K562 (cell line): ENCODE results near the gene RNF138. TPM values are rescaled to one million over a fixed set of nuclear protein-coding genes. Genes with fewer than 3 reads are reported as not detected.

Experiments
- ATAC-seq: fragments of 200-7000 bp; cut with Tn5 transposase; 3 replicates; pipeline ENCODE4 v1.9.1; 2020; ENCODE audit warnings: moderate library complexity
- BruUV-seq: library from RNA; stranded (reverse); fragments of 400-500 nt; replicated peaks from 2 replicates; lab custom pipeline; 2021; lab: Mats Ljungman, UMichigan
- CTCF ChIA-PET: fragments of 300-600 bp; formaldehyde crosslinking; extraction: SDS; loops from one replicate; lab custom pipeline; 2021; ENCODE audit warnings: low intra/inter-chr PET ratio; lab: Yijun Ruan, JAX
- POLR2A ChIA-PET: fragments of 300-600, 350-650 bp; sonication (Branson Sonifier 250); formaldehyde crosslinking; extraction: SDS; loops from one replicate; lab custom pipeline; 2021; ENCODE audit warnings: antibody characterized with exemption, inconsistent platforms; lab: Yijun Ruan, JAX
- DNase-seq, 4 experiments: peaks; one replicate each; pipeline versions ENCODE4 v3.0.0 to v3.0.0-alpha.2; 2011 to 2018; ENCODE audit warnings: low spot score in 3 of 4, mixed read lengths in 3 of 4; ENCODE audit errors: extremely low read depth in 1 of 4
- FAIRE-seq: peaks from 2 replicates; lab custom pipeline; 2011; peaks lifted over from hg19 to GRCh38; lab: Jason Lieb, UNC
- H2AFZ ChIP-seq: 2 replicates; pipeline ENCODE4 v1.6.0; 2011; ENCODE audit warnings: low read depth, low read length, control low read depth, inconsistent platforms
- H3K27ac ChIP-seq: fragments of 200-600 bp; 3 replicates; pipeline ENCODE4 v1.8.0; 2011; ENCODE audit warnings: low read depth, mild to moderate bottlenecking, control low read depth, inconsistent platforms, low read length, moderate library complexity, mixed read lengths; ENCODE audit errors: extremely low read depth
- H3K27me3 ChIP-seq, 2 experiments: fragments of 300-600 bp in 1 of 2; 2 replicates in 1 of 2; 3 replicates in 1 of 2; pipeline versions ENCODE4 v1.6.0 to v1.8.0; 2011; ENCODE audit warnings: inconsistent platforms in 2 of 2, low read length in 2 of 2, mild to moderate bottlenecking in 1 of 2, mixed read lengths in 1 of 2, moderate library complexity in 1 of 2; ENCODE audit not compliant: control insufficient read depth in 2 of 2, insufficient read depth in 2 of 2
- H3K36me3 ChIP-seq: fragments of 300-600 bp; 3 replicates; pipeline ENCODE4 v1.8.0; 2011; ENCODE audit warnings: mild to moderate bottlenecking, low read length, inconsistent platforms; ENCODE audit not compliant: control insufficient read depth, insufficient read depth
- H3K4me1 ChIP-seq, 2 experiments: fragments of 200-600 bp in 1 of 2; replicated peaks in 1 of 2; 2 replicates in 1 of 2; 3 replicates in 1 of 2; pipeline versions ENCODE4 v1.5.1 to v1.8.0; 2011; ENCODE audit warnings: inconsistent platforms in 2 of 2, low read length in 2 of 2, mild to moderate bottlenecking in 1 of 2, mixed read lengths in 1 of 2, moderate library complexity in 1 of 2; ENCODE audit not compliant: control insufficient read depth in 2 of 2, insufficient read depth in 2 of 2
- H3K4me2 ChIP-seq: 2 replicates; pipeline ENCODE4 v1.6.1; 2011; ENCODE audit warnings: low read length, control low read depth, inconsistent platforms, mixed read lengths; ENCODE audit not compliant: insufficient read depth
- H3K4me3 ChIP-seq: fragments of 200-600 bp; sonication (generic), shearing (Covaris generic); 2 replicates; pipeline ENCODE4 v1.5.1; 2016; ENCODE audit warnings: control low read depth, inconsistent platforms
- H3K79me2 ChIP-seq: fragments of 200-600 bp; 3 replicates; pipeline ENCODE4 v1.8.0; 2011; ENCODE audit warnings: low read length, inconsistent platforms; ENCODE audit not compliant: control insufficient read depth, insufficient read depth
- H3K9ac ChIP-seq, 2 experiments: 2 replicates each; pipeline versions ENCODE4 v1.6.0 to v1.6.1; 2011; ENCODE audit warnings: low read depth in 2 of 2, low read length in 2 of 2, control low read depth in 1 of 2, inconsistent platforms in 1 of 2, mild to moderate bottlenecking in 1 of 2, mixed read lengths in 1 of 2; ENCODE audit not compliant: insufficient read depth in 1 of 2
- H3K9me1 ChIP-seq: one replicate; pipeline ENCODE4 v1.6.0; 2011; ENCODE audit warnings: inconsistent platforms, mild to moderate bottlenecking, low read length, moderate library complexity; ENCODE audit not compliant: control insufficient read depth, insufficient read depth
- H3K9me3 ChIP-seq: replicated peaks from 2 replicates; pipeline ENCODE4 v1.5.1; 2011; ENCODE audit warnings: low read depth, low read length, inconsistent platforms; ENCODE audit not compliant: control insufficient read depth, insufficient read depth
- H4K20me1 ChIP-seq: replicated peaks from 2 replicates; pipeline ENCODE4 v1.6.1; 2011; ENCODE audit warnings: low read length, inconsistent platforms, mixed read lengths; ENCODE audit not compliant: control insufficient read depth, insufficient read depth
- ARID1B ChIP-seq: fragments of 450-650 bp; IDR thresholded peaks from 2 replicates; pipeline ENCODE4 v1.6.1; 2016; ENCODE audit warnings: antibody characterized with exemption, mild to moderate bottlenecking, inconsistent platforms
- CBFA2T3 ChIP-seq: fragments of 450-650 bp; IDR thresholded peaks from 2 replicates; pipeline ENCODE4 v1.6.1; 2017
- CCNT2 ChIP-seq: IDR thresholded peaks from 2 replicates; pipeline ENCODE4 v1.6.1; 2011; ENCODE audit warnings: borderline replicate concordance, low read depth, mild to moderate bottlenecking, moderate library complexity, mixed read lengths, low read length; ENCODE audit not compliant: insufficient read length; ENCODE audit errors: extremely low read depth
- DIDO1 ChIP-seq: fragments of 450-650 bp; IDR thresholded peaks from 2 replicates; pipeline ENCODE4 v1.6.1; 2016; ENCODE audit warnings: low read depth, missing biosample characterization, missing genetic modification characterization
- E2F8 ChIP-seq: fragments of 450-650 bp; IDR thresholded peaks from 2 replicates; pipeline ENCODE4 v1.7.1; 2018; ENCODE audit warnings: mild to moderate bottlenecking, low read depth; ENCODE audit not compliant: partially characterized antibody
- ELK3 ChIP-seq: fragments of 450-650 bp; formaldehyde crosslinking; IDR thresholded peaks from 2 replicates; pipeline ENCODE4 v1.4.0; 2020; ENCODE audit warnings: mild to moderate bottlenecking
- ESRRA ChIP-seq: fragments of 450-650 bp; IDR thresholded peaks from 2 replicates; pipeline ENCODE4 v1.6.1; 2014; ENCODE audit warnings: low read depth, mild to moderate bottlenecking, moderate library complexity, borderline replicate concordance
- FOXA3 ChIP-seq, 2 experiments: fragments of 450-650 bp in 1 of 2; sonication (generic) in 1 of 2; formaldehyde crosslinking; IDR thresholded peaks in 1 of 2; conservative IDR thresholded peaks in 1 of 2; 2 replicates each; pipeline versions ENCODE4 v1.4.0 to v1.8.0; 2020 to 2022; ENCODE audit warnings: mild to moderate bottlenecking in 2 of 2, missing genetic modification reagents in 1 of 2
- ILF3 ChIP-seq: fragments of 450-650 bp; IDR thresholded peaks from 2 replicates; pipeline ENCODE4 v1.6.1; 2018; ENCODE audit warnings: antibody characterized with exemption, mild to moderate bottlenecking, moderate library complexity, borderline replicate concordance
- LARP7 ChIP-seq: fragments of 450-650 bp; IDR thresholded peaks from 2 replicates; pipeline ENCODE4 v1.6.1; 2016
- PHF21A ChIP-seq: fragments of 450-650 bp; IDR thresholded peaks from 2 replicates; pipeline ENCODE4 v1.6.1; 2017; ENCODE audit warnings: low read depth, borderline replicate concordance
- SMARCB1 ChIP-seq: IDR thresholded peaks from 2 replicates; pipeline ENCODE4 v1.6.1; 2011; ENCODE audit warnings: improper control_type of control experiment, low read depth; ENCODE audit not compliant: insufficient read length
- SOX6 ChIP-seq: fragments of 450-650 bp; IDR thresholded peaks from 2 replicates; pipeline ENCODE4 v1.6.1; 2014; ENCODE audit warnings: mild to moderate bottlenecking
- TAL1 ChIP-seq: fragments of 450-650 bp; IDR thresholded peaks from 2 replicates; pipeline ENCODE4 v1.6.1; 2016; ENCODE audit warnings: mild to moderate bottlenecking
- ZNF316 ChIP-seq: fragments of 450-650 bp; IDR thresholded peaks from 2 replicates; pipeline ENCODE4 v1.6.1; 2016
- ZNF644 ChIP-seq: fragments of 200-800 bp; sonication (Bioruptor generic); IDR thresholded peaks from 2 replicates; pipeline ENCODE4 v1.6.1; 2016; ENCODE audit warnings: low read depth, missing genetic modification characterization, missing compliant biosample characterization
- WGBS: fragments of 100-300 bp; shearing (Covaris generic); methylation state at CpG from one replicate; pipeline ENCODE4 v1.1.6; 2016; ENCODE audit warnings: low coverage, mixed read lengths; ENCODE audit not compliant: insufficient coverage; ENCODE audit errors: missing lambda C conversion rate; 5-methylcytosine and 5-hydroxymethylcytosine counted together
- in situ Hi-C: fragments of 300-500 bp; cut with MboI; formaldehyde crosslinking; loops from 4 replicates; pipeline ENCODE4 v1.15.0; 2018; ENCODE audit warnings: inconsistent platforms, mixed read lengths
- intact Hi-C: fragments of 100-400 bp; cut with micrococcal nuclease; formaldehyde crosslinking; loops from 2 replicates; pipeline ENCODE4 v1.14.2; 2022
- polyA plus RNA-seq, 8 experiments: library from polyadenylated mRNA; depleted of rRNA in 4 of 8; stranded (reverse) in 5 of 8; unstranded in 3 of 8; fragments of >200 nt; fragmentation: Nextera tagmentation in 2 of 8; fragmentation: Illumina TruSeq in 1 of 8; extraction: Ambion mirVana in 2 of 8; extraction: Trizol in 1 of 8; gene quantifications; 2 replicates each; pipeline versions ENCODE4 v1.2.1 to v1.2.3, GENCODE V29; 2011 to 2014; ENCODE audit warnings: inconsistent platforms in 1 of 8, missing spikeins in 1 of 8
- total RNA-seq, 7 experiments: library from RNA; depleted of rRNA in 6 of 7; stranded (reverse); fragments of >200 nt in 6 of 7; fragmentation: Illumina TruSeq in 2 of 7; extraction: Trizol in 2 of 7; gene quantifications; 2 replicates each; pipeline versions ENCODE4 v1.2.1 to v1.2.3, GENCODE V29; 2011 to 2021; ENCODE audit warnings: low replicate concordance in 1 of 7

The RNF138 gene
- total and polyA plus RNA-seq, 9 of the 15 experiments (the other 6 are each of a cell fraction or from before 2014, with no cell fraction given): 47.6 to 100 (median 62.5) TPM

- CTCF ChIA-PET: no interaction called here
- POLR2A ChIA-PET: interaction anchor here (0.9 to 2.5 kb wide), 2 partner anchors 9 to 14 kb away, joined by 3 to 7 read pairs; no protein-coding TSS in a partner anchor
- ATAC-seq: peak; percentile 42
Measured at GRCh38 chr18:32057624-32058165, 34.0 kb upstream of the RNF138 start.

More at GRCh38 chr18:32057624-32058165, 34.0 kb upstream of the RNF138 start:
- BruUV-seq: no TSS peak
- H3K9me3 ChIP-seq: no peaks in the 10 kb centered on the region
- intact Hi-C loops: no loop called here
- H3K79me2 ChIP-seq: no peaks in the 10 kb centered on the region
- FAIRE-seq: no peak
- TF ChIP-seq ZNF316: no peak
- TF ChIP-seq SMARCB1: no peak
- no peak for TF ChIP-seq DIDO1 (tag)
- no peak for TF ChIP-seq LARP7
- peak; percentile 59 to 91; a peak in 3 of 4 replicates for TF ChIP-seq FOXA3 (CRISPR knock-in tag; conservative IDR thresholded peaks at IDR 0.05 in 1 of 2, IDR thresholded peaks at IDR 0.05 in 1 of 2)
- TF ChIP-seq ARID1B: 0 out of 2 replicates have a peak, but pooled peaks have one; percentile 35
- TF ChIP-seq PHF21A: no peak
- TF ChIP-seq ESRRA: no peak
- no peak for TF ChIP-seq ZNF644 (tag)
- TF ChIP-seq SOX6: 0 out of 2 replicates have a peak, but pooled peaks have one; percentile 34
- TF ChIP-seq CBFA2T3: peak; percentile 29; the same call in 1 of the 2 replicates
- TF ChIP-seq CCNT2: peak; percentile 15
- TF ChIP-seq ILF3: no peak
- TF ChIP-seq TAL1: peak; percentile 21; the same call in 1 of the 2 replicates
- TF ChIP-seq ELK3 (CRISPR knock-in tag): no peak
- TF ChIP-seq E2F8: no peak
- H4K20me1 ChIP-seq: no peaks in the 10 kb centered on the region
- in situ Hi-C loops: no loop called here
- WGBS: 9% methylated on average over 7 of the region's 7 CpGs
- H2AFZ ChIP-seq: no peak overlapping the region
- no peaks in the 10 kb centered on the region for H3K9me1 ChIP-seq
- no peaks in the 10 kb centered on the region; a peak in 1 of 5 replicates for H3K4me1 ChIP-seq
- H3K27me3 ChIP-seq: peaks cover 11 to 15% of the 10 kb centered on the region in 2 experiments; a peak in 4 of 5 replicates
- no peak overlapping the region for H3K27ac ChIP-seq
- peak in 1 of 4 experiments; percentile 19 for DNase-seq
- H3K9ac ChIP-seq: no peak overlapping the region
- H3K4me3 ChIP-seq: no peak overlapping the region
- H3K36me3 ChIP-seq: no peaks in the 10 kb centered on the region
- no peak overlapping the region for H3K4me2 ChIP-seq
